ENCODE results near the gene RTN4RL1.

DNA sequence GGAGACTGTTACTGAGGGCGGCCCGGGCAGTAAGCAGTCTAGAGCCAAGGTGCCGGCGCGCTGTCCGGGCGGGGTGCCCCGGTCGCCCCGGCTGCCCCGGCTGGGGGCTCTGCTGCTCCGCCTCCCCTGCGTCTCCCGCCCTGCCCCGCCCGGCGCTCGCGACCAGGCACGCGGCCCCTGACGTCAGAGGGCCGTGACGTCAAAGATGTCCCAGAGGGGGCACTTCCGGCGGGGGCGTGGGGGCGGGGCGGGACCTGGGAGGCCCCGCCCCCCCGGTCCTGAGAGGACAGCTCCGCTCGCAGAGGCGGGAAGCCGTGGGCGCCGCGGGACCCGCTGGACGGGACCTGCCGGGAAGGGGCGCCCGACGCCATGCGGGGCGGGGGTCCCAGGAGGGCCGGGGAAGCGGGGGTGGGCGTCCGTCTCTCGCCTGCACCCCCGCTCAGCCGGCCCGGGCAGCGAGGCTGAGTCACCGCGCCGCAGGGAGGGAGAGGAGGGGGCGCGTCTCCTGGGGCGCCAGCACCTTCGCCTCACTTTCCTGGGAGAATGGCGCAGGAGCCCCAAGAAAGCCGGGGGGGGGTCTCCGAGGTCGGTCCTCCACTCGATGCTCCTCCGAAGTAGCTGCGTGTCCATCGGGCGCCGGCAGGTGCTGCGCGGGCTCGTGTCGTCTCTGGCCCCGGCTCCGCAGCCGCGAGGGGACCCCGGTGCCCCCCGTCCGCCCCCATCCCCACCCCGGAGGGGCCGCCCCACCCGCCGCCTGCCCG is 25.3 kb upstream of the RTN4RL1 start:
- TF ChIP-seq, protein P1, sequence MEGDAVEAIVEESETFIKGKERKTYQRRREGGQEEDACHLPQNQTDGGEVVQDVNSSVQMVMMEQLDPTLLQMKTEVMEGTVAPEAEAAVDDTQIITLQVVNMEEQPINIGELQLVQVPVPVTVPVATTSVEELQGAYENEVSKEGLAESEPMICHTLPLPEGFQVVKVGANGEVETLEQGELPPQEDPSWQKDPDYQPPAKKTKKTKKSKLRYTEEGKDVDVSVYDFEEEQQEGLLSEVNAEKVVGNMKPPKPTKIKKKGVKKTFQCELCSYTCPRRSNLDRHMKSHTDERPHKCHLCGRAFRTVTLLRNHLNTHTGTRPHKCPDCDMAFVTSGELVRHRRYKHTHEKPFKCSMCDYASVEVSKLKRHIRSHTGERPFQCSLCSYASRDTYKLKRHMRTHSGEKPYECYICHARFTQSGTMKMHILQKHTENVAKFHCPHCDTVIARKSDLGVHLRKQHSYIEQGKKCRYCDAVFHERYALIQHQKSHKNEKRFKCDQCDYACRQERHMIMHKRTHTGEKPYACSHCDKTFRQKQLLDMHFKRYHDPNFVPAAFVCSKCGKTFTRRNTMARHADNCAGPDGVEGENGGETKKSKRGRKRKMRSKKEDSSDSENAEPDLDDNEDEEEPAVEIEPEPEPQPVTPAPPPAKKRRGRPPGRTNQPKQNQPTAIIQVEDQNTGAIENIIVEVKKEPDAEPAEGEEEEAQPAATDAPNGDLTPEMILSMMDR (conservative IDR thresholded peaks at IDR 0.05; ENCODE audit: low read length), result no peak
- no peak for TF ChIP-seq EZH2phosphoT487 (IDR thresholded peaks at IDR 0.05; ENCODE audit: borderline replicate concordance)

All from Loucy (cell line).